Activated naive CD4-positive, alpha-beta T cell treated with anti-CD3 and anti-CD28 coated beads, Interleukin-2, amount 50 U/mL, for 72 hours (primary cell): ENCODE measurements around the gene ASIP. TPM values are rescaled to one million over a fixed set of nuclear protein-coding genes. Genes with fewer than 3 reads are reported as not detected.
"Not testable (repeated sequence)": the region's sequence is repeated elsewhere in the genome, so short reads cannot be mapped to it uniquely, and the experiment has no call there.

ENCODE experiments used
- ATAC-seq, 2 donors: fragments of 150-1000 bp; cut with Tn5 transposase; 2 replicates each; pipeline ENCODE4 v1.10.0; 2021; ENCODE audit warnings: mild to moderate bottlenecking in 2 of 2, moderate library complexity in 2 of 2
- DNase-seq, 2 donors: peaks; one replicate each; pipeline ENCODE4 v3.0.0; 2021 to 2022; ENCODE audit warnings: low spot score in 2 of 2
- H3K27ac Mint-ChIP-seq, 2 donors: one replicate each; pipeline ENCODE4 v1.8.0; 2022; ENCODE audit warnings: mild to moderate bottlenecking in 2 of 2, mixed read lengths in 2 of 2
- H3K36me3 Mint-ChIP-seq, 2 donors: one replicate each; pipeline ENCODE4 v1.8.0; 2022; ENCODE audit warnings: mixed read lengths in 2 of 2
- H3K9me3 Mint-ChIP-seq, 2 donors: one replicate each; pipeline ENCODE4 v1.8.0; 2022; ENCODE audit warnings: mixed read lengths in 2 of 2
- total RNA-seq, 2 donors: library from RNA; stranded (reverse); gene quantifications; one replicate each; pipeline ENCODE4 v1.2.3, GENCODE V29; 2022

ASIP gene
- total RNA-seq, 2 donors from 2014 or later = not detected

- peak overlapping the region in 1 of 2 donors; percentile 2 for H3K27ac Mint-ChIP-seq
- peaks cover 29 to 37% of the 10 kb centered on the region in 2 donors for H3K36me3 Mint-ChIP-seq
- no peaks in the 10 kb centered on the region for H3K9me3 Mint-ChIP-seq
- ATAC-seq = no peak
- DNase-seq = no peak
Measured at GRCh38 chr20:34294563-34294962, 53.3 kb downstream of the ASIP start.

- ATAC-seq = no peak
- no peak overlapping the region for H3K27ac Mint-ChIP-seq
- no peaks in the 10 kb centered on the region for H3K9me3 Mint-ChIP-seq
- DNase-seq = no peak
- H3K36me3 Mint-ChIP-seq = peaks cover 22 to 32% of the 10 kb centered on the region in 2 donors
Measured at GRCh38 chr20:34295284-34295683, 54.1 kb downstream of the ASIP start.

GRCh38 chr20:34296468-34296867 lies 55.2 kb downstream of the ASIP start:
- peaks cover 17 to 22% of the 10 kb centered on the region in 2 donors for H3K36me3 Mint-ChIP-seq
- H3K9me3 Mint-ChIP-seq = no peaks in the 10 kb centered on the region
- no peak overlapping the region for H3K27ac Mint-ChIP-seq
- DNase-seq (no peak), ATAC-seq (no peak)

GRCh38 chr20:34298294-34298784 lies 57.1 kb downstream of the ASIP start:
- not testable (repeated sequence) for H3K9me3 Mint-ChIP-seq, ATAC-seq, DNase-seq, H3K27ac Mint-ChIP-seq
- H3K36me3 Mint-ChIP-seq = peaks cover 4 to 14% of the 10 kb centered on the region in 2 donors

GRCh38 chr20:34299556-34300255 lies 58.5 kb downstream of the ASIP start:
- DNase-seq (no peak), ATAC-seq (no peak)
- H3K27ac Mint-ChIP-seq = no peak overlapping the region
- H3K9me3 Mint-ChIP-seq = no peaks in the 10 kb centered on the region
- H3K36me3 Mint-ChIP-seq = peaks cover 4 to 6% of the 10 kb centered on the region in 2 donors

GRCh38 chr20:34300256-34300806 lies 59.1 kb downstream of the ASIP start:
- ATAC-seq = no peak
- Mint-ChIP-seq H3K36me3 (peaks cover 4 to 6% of the 10 kb centered on the region in 2 donors), H3K27ac (no peak overlapping the region), H3K9me3 (no peaks in the 10 kb centered on the region)
- no peak for DNase-seq

- DNase-seq (no peak), ATAC-seq (no peak)
- Mint-ChIP-seq H3K27ac (peak overlapping the region in 1 of 2 donors; percentile 57), H3K9me3 (no peaks in the 10 kb centered on the region), H3K36me3 (peaks cover 4 to 6% of the 10 kb centered on the region in 2 donors)
Measured at GRCh38 chr20:34300809-34301586, 59.8 kb downstream of the ASIP start.

- ATAC-seq (no peak), DNase-seq (no peak)
- Mint-ChIP-seq H3K27ac (peak overlapping the region; percentile 88 to 93), H3K36me3 (peaks cover 4 to 6% of the 10 kb centered on the region in 2 donors), H3K9me3 (no peaks in the 10 kb centered on the region)
Measured at GRCh38 chr20:34301587-34302311, 60.5 kb downstream of the ASIP start.

- DNase-seq (no peak), ATAC-seq (no peak)
Measured at GRCh38 chr20:34302312-34302722, 61.1 kb downstream of the ASIP start.

GRCh38 chr20:34302723-34303533 lies 61.7 kb downstream of the ASIP start, which contains the start of gene AHCY:
TSS of gene AHCY (minus strand) at chr20:34303355. CDS start at chr20:34303270, 85 bp downstream.
- Mint-ChIP-seq H3K9me3 (no peaks in the 10 kb centered on the region), H3K36me3 (peaks cover 4 to 6% of the 10 kb centered on the region in 2 donors), H3K27ac (peak within 1 kb of the TSS; percentile 88 to 93)
- DNase-seq = peak; percentile 93 to 95
- peak; percentile 96 to 98 for ATAC-seq

More at GRCh38 chr20:34302312-34302722, 61.1 kb downstream of the ASIP start:
- peak overlapping the region; percentile 88 to 93 for H3K27ac Mint-ChIP-seq
- H3K9me3 Mint-ChIP-seq = no peaks in the 10 kb centered on the region
- peaks cover 4 to 6% of the 10 kb centered on the region in 2 donors for H3K36me3 Mint-ChIP-seq

GRCh38 chr20:34305333-34306230 lies 64.4 kb downstream of the ASIP start:
- no peak overlapping the region for H3K27ac Mint-ChIP-seq
- H3K36me3 Mint-ChIP-seq = peaks cover 4 to 6% of the 10 kb centered on the region in 2 donors
- no peaks in the 10 kb centered on the region for H3K9me3 Mint-ChIP-seq
- DNase-seq = no peak
- ATAC-seq = no peak

- Mint-ChIP-seq H3K36me3 (no peaks in the 10 kb centered on the region), H3K9me3 (no peaks in the 10 kb centered on the region), H3K27ac (no peak overlapping the region)
- DNase-seq = no peak
- no peak for ATAC-seq
Measured at GRCh38 chr20:34309691-34310090, 68.5 kb downstream of the ASIP start.

GRCh38 chr20:34310481-34311117 lies 69.4 kb downstream of the ASIP start:
- DNase-seq (no peak), ATAC-seq (no peak)
- H3K27ac Mint-ChIP-seq = no peak overlapping the region
- H3K36me3 Mint-ChIP-seq = no peaks in the 10 kb centered on the region
- no peaks in the 10 kb centered on the region for H3K9me3 Mint-ChIP-seq
